ENCODE results near the gene ERVFRD-1. TPM values are rescaled to one million over a fixed set of nuclear protein-coding genes. Genes with fewer than 3 reads are reported as not detected.

ERVFRD-1 gene
- total and polyA plus RNA-seq, 2 experiments from 2014 or later = 0.06 TPM; not detected in 1

DNA sequence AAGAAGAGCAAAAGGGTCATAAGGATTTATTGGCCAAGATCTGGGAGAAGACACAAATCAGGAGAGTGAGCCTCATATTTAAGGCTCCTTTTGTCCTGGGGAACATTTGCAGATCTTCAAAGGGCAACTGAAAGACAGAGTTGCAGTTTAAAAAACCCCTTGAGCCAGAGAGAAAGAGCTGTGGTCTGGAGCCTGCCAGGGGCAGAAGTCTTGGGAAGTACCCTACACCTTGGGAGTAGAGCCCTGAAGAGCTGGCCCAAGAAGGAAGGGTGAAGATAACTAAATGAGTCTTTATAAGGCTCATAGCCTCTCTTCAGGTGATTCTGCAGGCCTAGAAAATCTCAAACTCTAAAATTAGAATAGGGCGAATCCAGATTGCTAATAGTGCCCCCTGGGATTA, 40.0 kb upstream of the ERVFRD-1 start:
- no peaks in the 10 kb centered on the region; the same call in 2 of the 3 replicates for H3K36me3 Mint-ChIP-seq (ENCODE audit: low read depth)
- Histone ChIP-seq H3F3A (replicated peaks; ENCODE audit: low read depth) (no peaks in the 10 kb centered on the region), H2AFZ (no peak overlapping the region), H3K79me2 (replicated peaks; ENCODE audit: insufficient read depth) (no peaks in the 10 kb centered on the region), H3K27me3 (ENCODE audit: insufficient read depth) (no peaks in the 10 kb centered on the region), H4K20me1 (replicated peaks; ENCODE audit: insufficient read depth) (no peaks in the 10 kb centered on the region), H3K4me3 (no peak overlapping the region), H3K4me2 (no peak overlapping the region), H3K9me2 (ENCODE audit: insufficient read depth) (no peaks in the 10 kb centered on the region), H3K4me1 (ENCODE audit: insufficient read depth) (peaks cover 34% of the 10 kb centered on the region), H3K36me3 (ENCODE audit: insufficient read depth) (no peaks in the 10 kb centered on the region), H3K27ac (ENCODE audit: low read depth) (no peak overlapping the region)
- H3K4me1 Mint-ChIP-seq = peaks cover 27% of the 10 kb centered on the region
- H3K27ac Mint-ChIP-seq = no peak overlapping the region
- H3K27me3 Mint-ChIP-seq (ENCODE audit: insufficient read depth, low read depth, poor library complexity) = peaks cover 4% of the 10 kb centered on the region
- no peak overlapping the region for H3K4me3 Mint-ChIP-seq
- no peaks in the 10 kb centered on the region for H3K9me3 Mint-ChIP-seq
- no peak for TF ChIP-seq POLR2AphosphoS5 (IDR thresholded peaks at IDR 0.05; ENCODE audit: low read depth)
- TF ChIP-seq, protein P1, sequence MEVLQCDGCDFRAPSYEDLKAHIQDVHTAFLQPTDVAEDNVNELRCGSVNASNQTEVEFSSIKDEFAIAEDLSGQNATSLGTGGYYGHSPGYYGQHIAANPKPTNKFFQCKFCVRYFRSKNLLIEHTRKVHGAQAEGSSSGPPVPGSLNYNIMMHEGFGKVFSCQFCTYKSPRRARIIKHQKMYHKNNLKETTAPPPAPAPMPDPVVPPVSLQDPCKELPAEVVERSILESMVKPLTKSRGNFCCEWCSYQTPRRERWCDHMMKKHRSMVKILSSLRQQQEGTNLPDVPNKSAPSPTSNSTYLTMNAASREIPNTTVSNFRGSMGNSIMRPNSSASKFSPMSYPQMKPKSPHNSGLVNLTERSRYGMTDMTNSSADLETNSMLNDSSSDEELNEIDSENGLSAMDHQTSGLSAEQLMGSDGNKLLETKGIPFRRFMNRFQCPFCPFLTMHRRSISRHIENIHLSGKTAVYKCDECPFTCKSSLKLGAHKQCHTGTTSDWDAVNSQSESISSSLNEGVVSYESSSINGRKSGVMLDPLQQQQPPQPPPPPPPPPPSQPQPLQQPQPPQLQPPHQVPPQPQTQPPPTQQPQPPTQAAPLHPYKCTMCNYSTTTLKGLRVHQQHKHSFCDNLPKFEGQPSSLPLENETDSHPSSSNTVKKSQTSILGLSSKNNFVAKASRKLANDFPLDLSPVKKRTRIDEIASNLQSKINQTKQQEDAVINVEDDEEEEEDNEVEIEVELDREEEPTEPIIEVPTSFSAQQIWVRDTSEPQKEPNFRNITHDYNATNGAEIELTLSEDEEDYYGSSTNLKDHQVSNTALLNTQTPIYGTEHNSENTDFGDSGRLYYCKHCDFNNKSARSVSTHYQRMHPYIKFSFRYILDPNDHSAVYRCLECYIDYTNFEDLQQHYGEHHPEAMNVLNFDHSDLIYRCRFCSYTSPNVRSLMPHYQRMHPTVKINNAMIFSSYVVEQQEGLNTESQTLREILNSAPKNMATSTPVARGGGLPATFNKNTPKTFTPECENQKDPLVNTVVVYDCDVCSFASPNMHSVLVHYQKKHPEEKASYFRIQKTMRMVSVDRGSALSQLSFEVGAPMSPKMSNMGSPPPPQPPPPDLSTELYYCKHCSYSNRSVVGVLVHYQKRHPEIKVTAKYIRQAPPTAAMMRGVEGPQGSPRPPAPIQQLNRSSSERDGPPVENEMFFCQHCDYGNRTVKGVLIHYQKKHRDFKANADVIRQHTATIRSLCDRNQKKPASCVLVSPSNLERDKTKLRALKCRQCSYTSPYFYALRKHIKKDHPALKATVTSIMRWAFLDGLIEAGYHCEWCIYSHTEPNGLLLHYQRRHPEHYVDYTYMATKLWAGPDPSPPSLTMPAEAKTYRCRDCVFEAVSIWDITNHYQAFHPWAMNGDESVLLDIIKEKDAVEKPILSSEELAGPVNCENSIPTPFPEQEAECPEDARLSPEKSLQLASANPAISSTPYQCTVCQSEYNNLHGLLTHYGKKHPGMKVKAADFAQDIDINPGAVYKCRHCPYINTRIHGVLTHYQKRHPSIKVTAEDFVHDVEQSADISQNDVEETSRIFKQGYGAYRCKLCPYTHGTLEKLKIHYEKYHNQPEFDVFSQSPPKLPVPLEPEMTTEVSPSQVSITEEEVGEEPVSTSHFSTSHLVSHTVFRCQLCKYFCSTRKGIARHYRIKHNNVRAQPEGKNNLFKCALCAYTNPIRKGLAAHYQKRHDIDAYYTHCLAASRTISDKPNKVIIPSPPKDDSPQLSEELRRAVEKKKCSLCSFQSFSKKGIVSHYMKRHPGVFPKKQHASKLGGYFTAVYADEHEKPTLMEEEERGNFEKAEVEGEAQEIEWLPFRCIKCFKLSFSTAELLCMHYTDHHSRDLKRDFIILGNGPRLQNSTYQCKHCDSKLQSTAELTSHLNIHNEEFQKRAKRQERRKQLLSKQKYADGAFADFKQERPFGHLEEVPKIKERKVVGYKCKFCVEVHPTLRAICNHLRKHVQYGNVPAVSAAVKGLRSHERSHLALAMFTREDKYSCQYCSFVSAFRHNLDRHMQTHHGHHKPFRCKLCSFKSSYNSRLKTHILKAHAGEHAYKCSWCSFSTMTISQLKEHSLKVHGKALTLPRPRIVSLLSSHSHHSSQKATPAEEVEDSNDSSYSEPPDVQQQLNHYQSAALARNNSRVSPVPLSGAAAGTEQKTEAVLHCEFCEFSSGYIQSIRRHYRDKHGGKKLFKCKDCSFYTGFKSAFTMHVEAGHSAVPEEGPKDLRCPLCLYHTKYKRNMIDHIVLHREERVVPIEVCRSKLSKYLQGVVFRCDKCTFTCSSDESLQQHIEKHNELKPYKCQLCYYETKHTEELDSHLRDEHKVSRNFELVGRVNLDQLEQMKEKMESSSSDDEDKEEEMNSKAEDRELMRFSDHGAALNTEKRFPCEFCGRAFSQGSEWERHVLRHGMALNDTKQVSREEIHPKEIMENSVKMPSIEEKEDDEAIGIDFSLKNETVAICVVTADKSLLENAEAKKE (CRISPR knock-in tag; IDR thresholded peaks at IDR 0.05) = no peak
- TF ChIP-seq, protein P2, sequence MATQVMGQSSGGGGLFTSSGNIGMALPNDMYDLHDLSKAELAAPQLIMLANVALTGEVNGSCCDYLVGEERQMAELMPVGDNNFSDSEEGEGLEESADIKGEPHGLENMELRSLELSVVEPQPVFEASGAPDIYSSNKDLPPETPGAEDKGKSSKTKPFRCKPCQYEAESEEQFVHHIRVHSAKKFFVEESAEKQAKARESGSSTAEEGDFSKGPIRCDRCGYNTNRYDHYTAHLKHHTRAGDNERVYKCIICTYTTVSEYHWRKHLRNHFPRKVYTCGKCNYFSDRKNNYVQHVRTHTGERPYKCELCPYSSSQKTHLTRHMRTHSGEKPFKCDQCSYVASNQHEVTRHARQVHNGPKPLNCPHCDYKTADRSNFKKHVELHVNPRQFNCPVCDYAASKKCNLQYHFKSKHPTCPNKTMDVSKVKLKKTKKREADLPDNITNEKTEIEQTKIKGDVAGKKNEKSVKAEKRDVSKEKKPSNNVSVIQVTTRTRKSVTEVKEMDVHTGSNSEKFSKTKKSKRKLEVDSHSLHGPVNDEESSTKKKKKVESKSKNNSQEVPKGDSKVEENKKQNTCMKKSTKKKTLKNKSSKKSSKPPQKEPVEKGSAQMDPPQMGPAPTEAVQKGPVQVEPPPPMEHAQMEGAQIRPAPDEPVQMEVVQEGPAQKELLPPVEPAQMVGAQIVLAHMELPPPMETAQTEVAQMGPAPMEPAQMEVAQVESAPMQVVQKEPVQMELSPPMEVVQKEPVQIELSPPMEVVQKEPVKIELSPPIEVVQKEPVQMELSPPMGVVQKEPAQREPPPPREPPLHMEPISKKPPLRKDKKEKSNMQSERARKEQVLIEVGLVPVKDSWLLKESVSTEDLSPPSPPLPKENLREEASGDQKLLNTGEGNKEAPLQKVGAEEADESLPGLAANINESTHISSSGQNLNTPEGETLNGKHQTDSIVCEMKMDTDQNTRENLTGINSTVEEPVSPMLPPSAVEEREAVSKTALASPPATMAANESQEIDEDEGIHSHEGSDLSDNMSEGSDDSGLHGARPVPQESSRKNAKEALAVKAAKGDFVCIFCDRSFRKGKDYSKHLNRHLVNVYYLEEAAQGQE (IDR thresholded peaks at IDR 0.05; ENCODE audit: unreplicated experiment) = no peak
- TF ChIP-seq STAT1 (IDR thresholded peaks at IDR 0.05; ENCODE audit: unreplicated experiment) = no peak
- TF ChIP-seq ZNF331 (CRISPR knock-in tag; IDR thresholded peaks at IDR 0.05; ENCODE audit: low read depth) = no peak
- no peak for TF ChIP-seq ZNF114 (CRISPR knock-in tag; IDR thresholded peaks at IDR 0.05)
- TF ChIP-seq NANOG (IDR thresholded peaks at IDR 0.05; ENCODE audit: borderline replicate concordance) = no peak
- no peak for TF ChIP-seq JUNB (IDR thresholded peaks at IDR 0.05; ENCODE audit: unreplicated experiment)
- TF ChIP-seq, protein P3, sequence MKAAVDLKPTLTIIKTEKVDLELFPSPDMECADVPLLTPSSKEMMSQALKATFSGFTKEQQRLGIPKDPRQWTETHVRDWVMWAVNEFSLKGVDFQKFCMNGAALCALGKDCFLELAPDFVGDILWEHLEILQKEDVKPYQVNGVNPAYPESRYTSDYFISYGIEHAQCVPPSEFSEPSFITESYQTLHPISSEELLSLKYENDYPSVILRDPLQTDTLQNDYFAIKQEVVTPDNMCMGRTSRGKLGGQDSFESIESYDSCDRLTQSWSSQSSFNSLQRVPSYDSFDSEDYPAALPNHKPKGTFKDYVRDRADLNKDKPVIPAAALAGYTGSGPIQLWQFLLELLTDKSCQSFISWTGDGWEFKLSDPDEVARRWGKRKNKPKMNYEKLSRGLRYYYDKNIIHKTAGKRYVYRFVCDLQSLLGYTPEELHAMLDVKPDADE (IDR thresholded peaks at IDR 0.05) = no peak
- TF ChIP-seq, protein P4, sequence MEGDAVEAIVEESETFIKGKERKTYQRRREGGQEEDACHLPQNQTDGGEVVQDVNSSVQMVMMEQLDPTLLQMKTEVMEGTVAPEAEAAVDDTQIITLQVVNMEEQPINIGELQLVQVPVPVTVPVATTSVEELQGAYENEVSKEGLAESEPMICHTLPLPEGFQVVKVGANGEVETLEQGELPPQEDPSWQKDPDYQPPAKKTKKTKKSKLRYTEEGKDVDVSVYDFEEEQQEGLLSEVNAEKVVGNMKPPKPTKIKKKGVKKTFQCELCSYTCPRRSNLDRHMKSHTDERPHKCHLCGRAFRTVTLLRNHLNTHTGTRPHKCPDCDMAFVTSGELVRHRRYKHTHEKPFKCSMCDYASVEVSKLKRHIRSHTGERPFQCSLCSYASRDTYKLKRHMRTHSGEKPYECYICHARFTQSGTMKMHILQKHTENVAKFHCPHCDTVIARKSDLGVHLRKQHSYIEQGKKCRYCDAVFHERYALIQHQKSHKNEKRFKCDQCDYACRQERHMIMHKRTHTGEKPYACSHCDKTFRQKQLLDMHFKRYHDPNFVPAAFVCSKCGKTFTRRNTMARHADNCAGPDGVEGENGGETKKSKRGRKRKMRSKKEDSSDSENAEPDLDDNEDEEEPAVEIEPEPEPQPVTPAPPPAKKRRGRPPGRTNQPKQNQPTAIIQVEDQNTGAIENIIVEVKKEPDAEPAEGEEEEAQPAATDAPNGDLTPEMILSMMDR (conservative IDR thresholded peaks at IDR 0.05; ENCODE audit: low read depth in 2 of 2) = no peak
- TF ChIP-seq EZH2phosphoT487 (IDR thresholded peaks at IDR 0.05; ENCODE audit: unreplicated experiment) = no peak
- ATAC-seq (no peak), DNase-seq (ENCODE audit: low spot score) (no peak)
